COR-L47 (cell line): ENCODE measurements around the gene ENTPD6.
"Not testable (repeated sequence)": the region's sequence is repeated elsewhere in the genome, so short reads cannot be mapped to it uniquely, and the experiment has no call there.

Experiments
- DNase-seq: peaks from one replicate; lab custom pipeline; 2025; lab: John Stamatoyannopoulos, UW

Gene ENTPD6

GRCh38 chr20:25195014-25195961, at the start of gene ENTPD6:
Gene ENTPD6, plus strand, starts transcription at chr20:25195712. Its CDS starts 10,825 bp downstream, at chr20:25206537.
- DNase-seq, result peak; percentile 88

GRCh38 chr20:25146976-25147375, 48.5 kb upstream of the ENTPD6 start:
- no peak for DNase-seq

- DNase-seq, result no peak
Observed at GRCh38 chr20:25147716-25148115, 47.8 kb upstream of the ENTPD6 start.

- no peak for DNase-seq
Observed at GRCh38 chr20:25148181-25148981, 47.1 kb upstream of the ENTPD6 start.

- no peak for DNase-seq
Observed at GRCh38 chr20:25148982-25149846, 46.3 kb upstream of the ENTPD6 start.

- DNase-seq, result no peak
Observed at GRCh38 chr20:25150016-25150415, 45.5 kb upstream of the ENTPD6 start.

- DNase-seq, result no peak
Observed at GRCh38 chr20:25158043-25158442, 37.5 kb upstream of the ENTPD6 start.

GRCh38 chr20:25160467-25160866, 35.0 kb upstream of the ENTPD6 start:
- DNase-seq, result no peak

GRCh38 chr20:25160897-25161296, 34.6 kb upstream of the ENTPD6 start:
- DNase-seq, result no peak

GRCh38 chr20:25165128-25165527, 30.4 kb upstream of the ENTPD6 start:
- no peak for DNase-seq

GRCh38 chr20:25166105-25166782, 29.3 kb upstream of the ENTPD6 start:
- not testable (repeated sequence) for DNase-seq

- no peak for DNase-seq
Observed at GRCh38 chr20:25173321-25173720, 22.2 kb upstream of the ENTPD6 start.

- DNase-seq, result no peak
Observed at GRCh38 chr20:25173886-25174308, 21.6 kb upstream of the ENTPD6 start.

- DNase-seq, result no peak
Observed at GRCh38 chr20:25176184-25176583, 19.3 kb upstream of the ENTPD6 start.

GRCh38 chr20:25177890-25178321, 17.6 kb upstream of the ENTPD6 start:
- DNase-seq, result peak; percentile 48

GRCh38 chr20:25178563-25179438, 16.7 kb upstream of the ENTPD6 start:
- peak; percentile 29 for DNase-seq

- DNase-seq, result no peak
Observed at GRCh38 chr20:25179439-25180089, 15.9 kb upstream of the ENTPD6 start.

GRCh38 chr20:25184391-25184790, 11.1 kb upstream of the ENTPD6 start:
- DNase-seq, result not testable (repeated sequence)

GRCh38 chr20:25187220-25187619, 8.3 kb upstream of the ENTPD6 start:
- no peak for DNase-seq

GRCh38 chr20:25187635-25188034, 7.9 kb upstream of the ENTPD6 start:
- no peak for DNase-seq
